ENCODE measurements around the gene SUV39H2.
"Not testable (repeated sequence)": the region's sequence is repeated elsewhere in the genome, so short reads cannot be mapped to it uniquely, and the experiment has no call there.

DNA sequence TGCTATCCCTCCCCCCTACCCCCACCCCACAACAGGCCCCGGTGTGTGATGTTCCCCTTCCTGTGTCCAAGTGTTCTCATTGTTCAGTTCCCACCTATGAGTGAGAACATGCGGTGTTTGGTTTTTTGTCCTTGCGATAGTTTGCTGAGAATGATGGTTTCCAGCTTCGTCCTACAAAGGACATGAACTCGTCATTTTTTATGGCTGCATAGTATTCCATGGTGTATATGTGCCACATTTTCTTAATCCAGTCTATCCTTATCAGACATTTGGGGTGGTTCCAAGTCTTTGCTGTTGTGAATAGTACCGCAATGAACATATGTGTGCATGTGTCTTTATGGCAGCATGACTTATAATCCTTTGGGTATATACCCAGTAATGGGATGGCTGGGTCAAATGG is 14.2 kb upstream of the SUV39H2 start:
- TF ChIP-seq, protein P1, sequence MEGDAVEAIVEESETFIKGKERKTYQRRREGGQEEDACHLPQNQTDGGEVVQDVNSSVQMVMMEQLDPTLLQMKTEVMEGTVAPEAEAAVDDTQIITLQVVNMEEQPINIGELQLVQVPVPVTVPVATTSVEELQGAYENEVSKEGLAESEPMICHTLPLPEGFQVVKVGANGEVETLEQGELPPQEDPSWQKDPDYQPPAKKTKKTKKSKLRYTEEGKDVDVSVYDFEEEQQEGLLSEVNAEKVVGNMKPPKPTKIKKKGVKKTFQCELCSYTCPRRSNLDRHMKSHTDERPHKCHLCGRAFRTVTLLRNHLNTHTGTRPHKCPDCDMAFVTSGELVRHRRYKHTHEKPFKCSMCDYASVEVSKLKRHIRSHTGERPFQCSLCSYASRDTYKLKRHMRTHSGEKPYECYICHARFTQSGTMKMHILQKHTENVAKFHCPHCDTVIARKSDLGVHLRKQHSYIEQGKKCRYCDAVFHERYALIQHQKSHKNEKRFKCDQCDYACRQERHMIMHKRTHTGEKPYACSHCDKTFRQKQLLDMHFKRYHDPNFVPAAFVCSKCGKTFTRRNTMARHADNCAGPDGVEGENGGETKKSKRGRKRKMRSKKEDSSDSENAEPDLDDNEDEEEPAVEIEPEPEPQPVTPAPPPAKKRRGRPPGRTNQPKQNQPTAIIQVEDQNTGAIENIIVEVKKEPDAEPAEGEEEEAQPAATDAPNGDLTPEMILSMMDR (conservative IDR thresholded peaks at IDR 0.05; ENCODE audit: low read depth, low read length), result not testable (repeated sequence)
- TF ChIP-seq EZH2 (IDR thresholded peaks at IDR 0.05; ENCODE audit: low read length, unreplicated experiment); EZH2phosphoT487 (IDR thresholded peaks at IDR 0.05; ENCODE audit: borderline replicate concordance, low read length): not testable (repeated sequence)

Data from PC-3 (cell line).